NCI-H2196 (cell line): Measurements from ENCODE around the gene TRPC5OS.

Source experiments
- DNase-seq: peaks from one replicate; lab custom pipeline; 2025; ENCODE audit not compliant: unreplicated experiment; lab: John Stamatoyannopoulos, UW

TRPC5OS gene

GRCh38 chrX:111892375-111892774, 16.4 kb downstream of the TRPC5OS start:
- no peak for DNase-seq

DNA sequence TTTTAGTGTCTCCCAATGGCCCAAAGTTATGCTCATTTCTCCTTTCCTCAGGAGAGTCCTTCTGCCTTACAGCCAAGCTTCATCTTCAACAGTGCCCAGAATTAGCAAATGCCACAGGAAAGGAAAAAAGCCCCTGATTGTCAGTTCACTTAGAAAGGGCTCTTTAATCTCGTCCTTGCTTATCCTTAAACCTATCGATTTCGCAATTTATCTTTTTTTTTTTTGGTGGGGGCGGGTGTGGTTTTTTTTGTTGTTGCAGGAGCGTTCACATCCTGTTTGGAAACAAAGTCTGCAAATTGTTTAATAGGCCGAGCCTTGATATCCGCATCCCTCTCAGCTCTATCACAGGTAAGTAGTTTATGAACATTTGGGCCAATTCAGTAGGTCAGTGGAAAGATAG, 20.2 kb downstream of the TRPC5OS start:
- no peak for DNase-seq

- DNase-seq, result no peak
These were observed 38.6 kb downstream of the TRPC5OS start for GRCh38 chrX:111914398-111915090.

- no peak for DNase-seq
These were observed 41.6 kb downstream of the TRPC5OS start for GRCh38 chrX:111917591-111917990.

GRCh38 chrX:111928456-111928855, 52.5 kb downstream of the TRPC5OS start:
- no peak for DNase-seq
